H1 (cell line): ENCODE results near the gene MYO16. TPM values are rescaled to one million over a fixed set of nuclear protein-coding genes. Genes with fewer than 3 reads are reported as not detected.

ENCODE experiments used
- CTCF ChIA-PET: fragments of 300-600 bp; sonication (Branson Sonifier 250); formaldehyde crosslinking; loops from one replicate; lab custom pipeline; 2021; ENCODE audit not compliant: partially characterized antibody; lab: Charles Lee
- POLR2A ChIA-PET: fragments of 300-600 bp; sonication (Branson Sonifier 250); formaldehyde crosslinking; loops from one replicate; lab custom pipeline; 2021; ENCODE audit warnings: inconsistent platforms; ENCODE audit not compliant: partially characterized antibody; lab: Charles Lee
- DNase-seq, 2 experiments: peaks; one replicate each; pipeline versions ENCODE4 v3.0.0 to v3.0.0-alpha.2; 2010 to 2022; ENCODE audit warnings: low spot score in 2 of 2, low read depth in 1 of 2, mixed read lengths in 1 of 2
- FAIRE-seq: peaks from 2 replicates; lab custom pipeline; 2011; peaks lifted over from hg19 to GRCh38; lab: Jason Lieb, UNC
- H2AFZ ChIP-seq: 2 replicates; pipeline ENCODE4 v1.8.1; 2012; ENCODE audit warnings: low read length, inconsistent platforms
- H2AK5ac ChIP-seq: 2 replicates; pipeline ENCODE4 v1.6.1; 2013; ENCODE audit warnings: low read depth, low read length
- H2BK120ac ChIP-seq: replicated peaks from 2 replicates; pipeline ENCODE3; 2013; ENCODE audit warnings: low read depth, low read length, inconsistent platforms
- H2BK12ac ChIP-seq: 2 replicates; pipeline ENCODE4 v1.6.1; 2013; ENCODE audit warnings: low read depth, low read length
- H2BK15ac ChIP-seq: 2 replicates; pipeline ENCODE4 v1.6.1; 2013; ENCODE audit warnings: low read length
- H2BK20ac ChIP-seq: 2 replicates; pipeline ENCODE4 v1.6.1; 2013; ENCODE audit warnings: low read length
- H2BK5ac ChIP-seq: 2 replicates; pipeline ENCODE4 v1.6.1; 2013; ENCODE audit warnings: low read depth, low read length
- H3K14ac ChIP-seq: 2 replicates; pipeline ENCODE4 v1.6.1; 2013; ENCODE audit warnings: inconsistent platforms; ENCODE audit not compliant: insufficient read length
- H3K18ac ChIP-seq: 2 replicates; pipeline ENCODE4 v1.6.1; 2013; ENCODE audit warnings: low read length; ENCODE audit errors: extremely low read depth
- H3K23ac ChIP-seq: 2 replicates; pipeline ENCODE4 v1.6.1; 2013; ENCODE audit warnings: inconsistent platforms; ENCODE audit not compliant: insufficient read length
- H3K23me2 ChIP-seq: 2 replicates; pipeline ENCODE4 v1.6.1; 2013; ENCODE audit warnings: low read depth, low read length
- H3K27ac ChIP-seq: 2 replicates; pipeline ENCODE4 v1.6.1; 2011; ENCODE audit warnings: low read depth, low read length, inconsistent platforms
- H3K27me3 ChIP-seq, 4 experiments: replicated peaks in 1 of 4; 1 replicate in 1 of 4; 2 replicates in 3 of 4; pipeline versions ENCODE4 v1.6.1 to v1.8.1; 2011 to 2013; ENCODE audit warnings: low read length in 3 of 4, mild to moderate bottlenecking in 3 of 4, inconsistent platforms in 2 of 4, mixed read lengths in 2 of 4, moderate library complexity in 1 of 4; ENCODE audit not compliant: control insufficient read depth in 3 of 4, insufficient read depth in 3 of 4; ENCODE audit errors: extremely low read depth in 1 of 4
- H3K36me3 ChIP-seq, 4 experiments: 2 replicates each; pipeline versions ENCODE4 v1.6.1 to v1.8.1; 2011 to 2013; ENCODE audit warnings: mild to moderate bottlenecking in 4 of 4, low read length in 3 of 4, moderate library complexity in 2 of 4, control low read depth in 1 of 4, inconsistent platforms in 1 of 4; ENCODE audit not compliant: insufficient read depth in 4 of 4, control insufficient read depth in 2 of 4
- H3K4ac ChIP-seq: replicated peaks from 2 replicates; pipeline ENCODE3; 2013; ENCODE audit warnings: low read length, low read depth, mixed read lengths, inconsistent platforms; ENCODE audit not compliant: insufficient read length
- H3K4me1 ChIP-seq, 4 experiments: replicated peaks in 1 of 4; 1 replicate in 1 of 4; 2 replicates in 3 of 4; pipeline versions ENCODE4 v1.6.1 to v1.8.1; 2011 to 2013; ENCODE audit warnings: low read length in 3 of 4, inconsistent platforms in 2 of 4, mixed read lengths in 1 of 4; ENCODE audit not compliant: insufficient read depth in 4 of 4, control insufficient read depth in 3 of 4
- H3K4me2 ChIP-seq, 2 experiments: 2 replicates each; pipeline versions ENCODE4 v1.6.1 to v1.8.1; 2011 to 2013; ENCODE audit warnings: low read depth in 2 of 2, low read length in 2 of 2, control low read depth in 1 of 2, inconsistent platforms in 1 of 2, mild to moderate bottlenecking in 1 of 2; ENCODE audit not compliant: insufficient read depth in 1 of 2
- H3K4me3 ChIP-seq, 4 experiments: fragments of 200-600, 300-600 bp in 1 of 4; sonication (generic), shearing (Covaris generic), sonication (Bioruptor Twin) in 1 of 4; 2 replicates each; pipeline versions ENCODE4 v1.5.1 to v1.8.1; 2011 to 2016; ENCODE audit warnings: low read length in 4 of 4, low read depth in 3 of 4, control low read depth in 2 of 4, inconsistent platforms in 2 of 4, mild to moderate bottlenecking in 2 of 4, mixed read lengths in 1 of 4, moderate library complexity in 1 of 4; ENCODE audit not compliant: insufficient read depth in 2 of 4; ENCODE audit errors: extremely low read depth in 1 of 4
- H3K56ac ChIP-seq: replicated peaks from 2 replicates; pipeline ENCODE3; 2013; ENCODE audit warnings: low read depth, mild to moderate bottlenecking, mixed read lengths, low read length, inconsistent platforms; ENCODE audit not compliant: insufficient read length
- H3K79me1 ChIP-seq: 2 replicates; pipeline ENCODE4 v1.6.1; 2013; ENCODE audit warnings: low read depth, low read length, control low read depth
- H3K79me2 ChIP-seq, 2 experiments: 2 replicates each; pipeline versions ENCODE4 v1.6.1 to v1.8.1; 2012 to 2013; ENCODE audit warnings: low read length in 2 of 2, mild to moderate bottlenecking in 2 of 2, inconsistent platforms in 1 of 2; ENCODE audit not compliant: insufficient read depth in 2 of 2, control insufficient read depth in 1 of 2
- H3K9ac ChIP-seq, 4 experiments: replicated peaks in 1 of 4; 1 replicate in 1 of 4; 2 replicates in 3 of 4; pipeline versions ENCODE4 v1.6.1 to v1.8.1; 2011 to 2013; ENCODE audit warnings: low read depth in 3 of 4, low read length in 3 of 4, control low read depth in 2 of 4, mild to moderate bottlenecking in 2 of 4, moderate library complexity in 2 of 4, inconsistent platforms in 1 of 4; ENCODE audit errors: extremely low read depth in 1 of 4
- H3K9me3 ChIP-seq, 2 experiments: 2 replicates each; pipeline versions ENCODE4 v1.6.1 to v1.8.1; 2012 to 2013; ENCODE audit warnings: mild to moderate bottlenecking in 2 of 2, moderate library complexity in 2 of 2, control low read depth in 1 of 2, inconsistent platforms in 1 of 2, low read depth in 1 of 2, low read length in 1 of 2, mixed read lengths in 1 of 2; ENCODE audit not compliant: insufficient read depth in 2 of 2
- H4K20me1 ChIP-seq, 2 experiments: replicated peaks in 1 of 2; 2 replicates each; pipeline versions ENCODE3 to v1.8.1; 2011 to 2013; ENCODE audit warnings: inconsistent platforms in 2 of 2, low read length in 2 of 2, mild to moderate bottlenecking in 1 of 2; ENCODE audit not compliant: insufficient read depth in 2 of 2, control insufficient read depth in 1 of 2
- H4K5ac ChIP-seq: 2 replicates; pipeline ENCODE4 v1.6.1; 2013; ENCODE audit warnings: low read length, low read depth, mixed read lengths, inconsistent platforms; ENCODE audit not compliant: insufficient read length
- H4K8ac ChIP-seq: 2 replicates; pipeline ENCODE4 v1.8.0; 2013; ENCODE audit warnings: mild to moderate bottlenecking, moderate library complexity, low read length, inconsistent platforms; ENCODE audit not compliant: insufficient read depth; ENCODE audit errors: extremely low read depth
- H4K91ac ChIP-seq: replicated peaks from 2 replicates; pipeline ENCODE3; 2013; ENCODE audit warnings: low read length, mixed read lengths, inconsistent platforms; ENCODE audit not compliant: insufficient read length
- CBX8 ChIP-seq: fragments of 300-800, 300-1000 bp; sonication (generic); IDR thresholded peaks from 2 replicates; pipeline ENCODE4 v1.7.1; 2016; ENCODE audit warnings: low read depth, low read length, borderline replicate concordance
- CHD1 ChIP-seq: IDR thresholded peaks from 2 replicates; pipeline ENCODE4 v1.6.1; 2012; ENCODE audit warnings: low read depth, low read length, improper control_type of control experiment
- CTBP2 ChIP-seq: IDR thresholded peaks from 2 replicates; pipeline ENCODE4 v1.7.0; 2011; ENCODE audit warnings: borderline replicate concordance, mild to moderate bottlenecking, moderate library complexity, mixed read lengths, low read length; ENCODE audit not compliant: insufficient read depth, insufficient read length
- EZH2 ChIP-seq: fragments of 200-600 bp; sonication (generic); IDR thresholded peaks from 2 replicates; pipeline ENCODE4 v1.7.1; 2012; ENCODE audit warnings: low read depth, mild to moderate bottlenecking, moderate library complexity, low read length, inconsistent platforms; ENCODE audit not compliant: severe bottlenecking
- FOSL1 ChIP-seq: IDR thresholded peaks from 2 replicates; pipeline ENCODE4 v1.6.1; 2011; ENCODE audit warnings: mild to moderate bottlenecking, low read depth, low read length, moderate library complexity; ENCODE audit not compliant: insufficient read depth
- KDM1A ChIP-seq: fragments of 200-600, 300-600 bp; sonication (generic); IDR thresholded peaks from 2 replicates; pipeline ENCODE4 v1.7.1; 2016; ENCODE audit warnings: mild to moderate bottlenecking, low read length, borderline replicate concordance
- NANOG ChIP-seq: IDR thresholded peaks from 2 replicates; pipeline ENCODE4 v1.6.1; 2011; ENCODE audit warnings: low read length, low read depth, mild to moderate bottlenecking, inconsistent platforms; ENCODE audit not compliant: insufficient read depth, poor library complexity, severe bottlenecking
- NRF1 ChIP-seq: IDR thresholded peaks from 2 replicates; pipeline ENCODE4 v1.6.1; 2011; ENCODE audit warnings: mild to moderate bottlenecking, low read depth, low read length, improper control_type of control experiment
- POU5F1 ChIP-seq: IDR thresholded peaks from 2 replicates; pipeline ENCODE4 v1.6.1; 2011; ENCODE audit warnings: low read depth, mild to moderate bottlenecking, low read length, moderate library complexity
- SAP30 ChIP-seq: fragments of 300-600 bp; sonication (generic); IDR thresholded peaks from 2 replicates; pipeline ENCODE4 v1.7.1; 2012; ENCODE audit warnings: low read length, moderate library complexity, mild to moderate bottlenecking, inconsistent platforms; ENCODE audit not compliant: insufficient read depth, insufficient replicate concordance
- SP1 ChIP-seq: IDR thresholded peaks from 2 replicates; pipeline ENCODE4 v1.6.1; 2011; ENCODE audit warnings: low read depth, low read length
- SUZ12 ChIP-seq: fragments of 200-600 bp; sonication (generic); IDR thresholded peaks from 2 replicates; pipeline ENCODE4 v1.6.1; 2012; ENCODE audit warnings: mild to moderate bottlenecking, inconsistent platforms, low read length, moderate library complexity, mixed read lengths
- WGBS, 2 experiments: shearing (Covaris generic) in 1 of 2; methylation state at CpG; one replicate each; pipeline versions ENCODE4 v1.1.6 to v1.1.7; 2013 to 2015; ENCODE audit warnings: low lambda C conversion rate in 2 of 2, mixed read lengths in 2 of 2, inconsistent platforms in 1 of 2, low coverage in 1 of 2, missing lambda C conversion rate in 1 of 2; ENCODE audit not compliant: insufficient replicate concordance in 2 of 2, insufficient coverage in 1 of 2, insufficient read length in 1 of 2; ENCODE audit errors: extremely low coverage in 1 of 2, missing lambda C conversion rate in 1 of 2; 5-methylcytosine and 5-hydroxymethylcytosine counted together
- polyA plus RNA-seq, 7 experiments: library from polyadenylated mRNA; depleted of rRNA in 3 of 7; stranded (reverse) in 5 of 7; unstranded in 2 of 7; fragments of >200 nt in 5 of 7; fragments of 200-250 nt in 2 of 7; gene quantifications; 1 replicate in 5 of 7; 2 replicates in 1 of 7; 4 replicates in 1 of 7; pipeline versions ENCODE4 v1.2.1 to v1.2.3, GENCODE V29; 2011 to 2013; ENCODE audit warnings: missing spikeins in 2 of 7, mixed read lengths in 2 of 7
- total RNA-seq: library from RNA; stranded (reverse); fragmentation: NEBNext Ultra II Directional; extraction: Animal tissue kit (Norgen Biotek cat#: 25700); gene quantifications from 2 replicates; pipeline ENCODE4 v1.2.1, GENCODE V29; 2021
- TF ChIP-seq, protein P1 (sequence below): IDR thresholded peaks from 2 replicates; pipeline ENCODE4 v1.6.1; 2012; ENCODE audit warnings: inconsistent platforms

MYO16 gene
- total and polyA plus RNA-seq, 2 of the 8 experiments (the other 6 are each of a cell fraction or from before 2014, with no cell fraction given), result 0.02 to 0.22 TPM

DNA sequence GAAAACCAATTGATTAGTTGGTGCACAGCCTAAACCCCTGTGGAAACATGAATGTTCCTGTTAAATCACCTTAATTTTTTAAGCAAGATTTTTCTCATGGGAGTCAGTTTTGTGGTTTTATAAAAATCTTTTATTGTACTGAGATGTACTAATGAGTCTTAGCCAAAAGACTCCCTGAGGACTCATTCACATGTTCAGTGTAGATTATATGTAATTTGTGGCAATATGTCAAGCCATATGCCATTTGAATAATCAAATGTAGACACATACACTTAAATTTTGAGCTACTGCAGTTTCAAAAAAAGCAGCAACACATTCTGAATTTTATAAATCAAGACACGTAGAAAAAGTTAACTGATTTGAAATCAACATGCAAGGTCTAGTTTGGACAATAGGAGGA, 395.2 kb downstream of the MYO16 start:
- H3K27ac ChIP-seq, result no peak overlapping the region
- H3K9me3 ChIP-seq, result 0 out of 4 replicates have a peak, but pooled peaks cover 0 to 2% of the 10 kb centered on the region in 2 experiments
- no peak overlapping the region for H3K9ac ChIP-seq
- H2BK120ac ChIP-seq, result no peak overlapping the region
- H3K79me2 ChIP-seq, result no peaks in the 10 kb centered on the region
- H3K56ac ChIP-seq, result no peak overlapping the region
- no peak overlapping the region for H3K23ac ChIP-seq
- 95% methylated on average over 1 of the region's 1 CpG; no CpG with 5 or more reads in 1 of the 2 experiments for WGBS, 2 experiments
- H3K14ac ChIP-seq, result no peak overlapping the region
- no peak overlapping the region for H2BK12ac ChIP-seq
- no peak overlapping the region for H2BK5ac ChIP-seq
- H4K91ac ChIP-seq, result no peak overlapping the region
- CTCF ChIA-PET, result interaction anchor here (0.7 kb wide), 1 partner anchor 129 kb away, joined by 3 read pairs; no protein-coding TSS in a partner anchor
- no peaks in the 10 kb centered on the region for H3K23me2 ChIP-seq
- H3K4me2 ChIP-seq, result no peak overlapping the region
- H4K8ac ChIP-seq, result no peak overlapping the region
- DNase-seq, result no peak
- H3K27me3 ChIP-seq, result no peaks in the 10 kb centered on the region
- H3K18ac ChIP-seq, result no peak overlapping the region
- FAIRE-seq, result no peak
- no peak overlapping the region for H2AK5ac ChIP-seq
- no peaks in the 10 kb centered on the region for H4K20me1 ChIP-seq
- no peak overlapping the region for H3K4ac ChIP-seq
- H4K5ac ChIP-seq, result no peak overlapping the region
- no peaks in the 10 kb centered on the region for H3K36me3 ChIP-seq
- POLR2A ChIA-PET, result no interaction called here
- no peak overlapping the region for H2BK15ac ChIP-seq
- no peak overlapping the region for H2BK20ac ChIP-seq
- H3K4me1 ChIP-seq, result no peaks in the 10 kb centered on the region
- H3K4me3 ChIP-seq, result no peak overlapping the region
- no peak overlapping the region for H2AFZ ChIP-seq
- no peaks in the 10 kb centered on the region for H3K79me1 ChIP-seq
- TF ChIP-seq CTBP2 (no peak), FOSL1 (no peak), NRF1 (no peak), SAP30 (no peak), CHD1 (no peak), EZH2 (no peak), CBX8 (no peak), POU5F1 (no peak), NANOG (no peak), SP1 (no peak), KDM1A (no peak), SUZ12 (no peak)
- TF ChIP-seq, protein P1, sequence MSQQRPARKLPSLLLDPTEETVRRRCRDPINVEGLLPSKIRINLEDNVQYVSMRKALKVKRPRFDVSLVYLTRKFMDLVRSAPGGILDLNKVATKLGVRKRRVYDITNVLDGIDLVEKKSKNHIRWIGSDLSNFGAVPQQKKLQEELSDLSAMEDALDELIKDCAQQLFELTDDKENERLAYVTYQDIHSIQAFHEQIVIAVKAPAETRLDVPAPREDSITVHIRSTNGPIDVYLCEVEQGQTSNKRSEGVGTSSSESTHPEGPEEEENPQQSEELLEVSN, result no peak
